H1 (cell line): Measurements from ENCODE around the gene NFASC. TPM values are rescaled to one million over a fixed set of nuclear protein-coding genes. Genes with fewer than 3 reads are reported as not detected.

Experiments
- CTCF ChIA-PET: fragments of 300-600 bp; sonication (Branson Sonifier 250); formaldehyde crosslinking; loops from one replicate; lab custom pipeline; 2021; ENCODE audit not compliant: partially characterized antibody; lab: Charles Lee
- POLR2A ChIA-PET: fragments of 300-600 bp; sonication (Branson Sonifier 250); formaldehyde crosslinking; loops from one replicate; lab custom pipeline; 2021; ENCODE audit warnings: inconsistent platforms; ENCODE audit not compliant: partially characterized antibody; lab: Charles Lee
- DNase-seq, 2 experiments: peaks; one replicate each; pipeline versions ENCODE4 v3.0.0 to v3.0.0-alpha.2; 2010 to 2022; ENCODE audit warnings: low spot score in 2 of 2, low read depth in 1 of 2, mixed read lengths in 1 of 2
- FAIRE-seq: peaks from 2 replicates; lab custom pipeline; 2011; peaks lifted over from hg19 to GRCh38; lab: Jason Lieb, UNC
- H2AFZ ChIP-seq: 2 replicates; pipeline ENCODE4 v1.8.1; 2012; ENCODE audit warnings: low read length, inconsistent platforms
- H2AK5ac ChIP-seq: 2 replicates; pipeline ENCODE4 v1.6.1; 2013; ENCODE audit warnings: low read depth, low read length
- H2BK120ac ChIP-seq: replicated peaks from 2 replicates; pipeline ENCODE3; 2013; ENCODE audit warnings: low read depth, low read length, inconsistent platforms
- H2BK12ac ChIP-seq: 2 replicates; pipeline ENCODE4 v1.6.1; 2013; ENCODE audit warnings: low read depth, low read length
- H2BK15ac ChIP-seq: 2 replicates; pipeline ENCODE4 v1.6.1; 2013; ENCODE audit warnings: low read length
- H2BK20ac ChIP-seq: 2 replicates; pipeline ENCODE4 v1.6.1; 2013; ENCODE audit warnings: low read length
- H2BK5ac ChIP-seq: 2 replicates; pipeline ENCODE4 v1.6.1; 2013; ENCODE audit warnings: low read depth, low read length
- H3K14ac ChIP-seq: 2 replicates; pipeline ENCODE4 v1.6.1; 2013; ENCODE audit warnings: inconsistent platforms; ENCODE audit not compliant: insufficient read length
- H3K18ac ChIP-seq: 2 replicates; pipeline ENCODE4 v1.6.1; 2013; ENCODE audit warnings: low read length; ENCODE audit errors: extremely low read depth
- H3K23ac ChIP-seq: 2 replicates; pipeline ENCODE4 v1.6.1; 2013; ENCODE audit warnings: inconsistent platforms; ENCODE audit not compliant: insufficient read length
- H3K23me2 ChIP-seq: 2 replicates; pipeline ENCODE4 v1.6.1; 2013; ENCODE audit warnings: low read depth, low read length
- H3K27ac ChIP-seq: 2 replicates; pipeline ENCODE4 v1.6.1; 2011; ENCODE audit warnings: low read depth, low read length, inconsistent platforms
- H3K27me3 ChIP-seq, 4 experiments: replicated peaks in 1 of 4; 1 replicate in 1 of 4; 2 replicates in 3 of 4; pipeline versions ENCODE4 v1.6.1 to v1.8.1; 2011 to 2013; ENCODE audit warnings: low read length in 3 of 4, mild to moderate bottlenecking in 3 of 4, inconsistent platforms in 2 of 4, mixed read lengths in 2 of 4, moderate library complexity in 1 of 4; ENCODE audit not compliant: control insufficient read depth in 3 of 4, insufficient read depth in 3 of 4; ENCODE audit errors: extremely low read depth in 1 of 4
- H3K36me3 ChIP-seq, 4 experiments: 2 replicates each; pipeline versions ENCODE4 v1.6.1 to v1.8.1; 2011 to 2013; ENCODE audit warnings: mild to moderate bottlenecking in 4 of 4, low read length in 3 of 4, moderate library complexity in 2 of 4, control low read depth in 1 of 4, inconsistent platforms in 1 of 4; ENCODE audit not compliant: insufficient read depth in 4 of 4, control insufficient read depth in 2 of 4
- H3K4ac ChIP-seq: replicated peaks from 2 replicates; pipeline ENCODE3; 2013; ENCODE audit warnings: low read length, low read depth, mixed read lengths, inconsistent platforms; ENCODE audit not compliant: insufficient read length
- H3K4me1 ChIP-seq, 4 experiments: replicated peaks in 1 of 4; 1 replicate in 1 of 4; 2 replicates in 3 of 4; pipeline versions ENCODE4 v1.6.1 to v1.8.1; 2011 to 2013; ENCODE audit warnings: low read length in 3 of 4, inconsistent platforms in 2 of 4, mixed read lengths in 1 of 4; ENCODE audit not compliant: insufficient read depth in 4 of 4, control insufficient read depth in 3 of 4
- H3K4me2 ChIP-seq, 2 experiments: 2 replicates each; pipeline versions ENCODE4 v1.6.1 to v1.8.1; 2011 to 2013; ENCODE audit warnings: low read depth in 2 of 2, low read length in 2 of 2, control low read depth in 1 of 2, inconsistent platforms in 1 of 2, mild to moderate bottlenecking in 1 of 2; ENCODE audit not compliant: insufficient read depth in 1 of 2
- H3K4me3 ChIP-seq, 4 experiments: fragments of 200-600, 300-600 bp in 1 of 4; sonication (generic), shearing (Covaris generic), sonication (Bioruptor Twin) in 1 of 4; 2 replicates each; pipeline versions ENCODE4 v1.5.1 to v1.8.1; 2011 to 2016; ENCODE audit warnings: low read length in 4 of 4, low read depth in 3 of 4, control low read depth in 2 of 4, inconsistent platforms in 2 of 4, mild to moderate bottlenecking in 2 of 4, mixed read lengths in 1 of 4, moderate library complexity in 1 of 4; ENCODE audit not compliant: insufficient read depth in 2 of 4; ENCODE audit errors: extremely low read depth in 1 of 4
- H3K56ac ChIP-seq: replicated peaks from 2 replicates; pipeline ENCODE3; 2013; ENCODE audit warnings: low read depth, mild to moderate bottlenecking, mixed read lengths, low read length, inconsistent platforms; ENCODE audit not compliant: insufficient read length
- H3K79me1 ChIP-seq: 2 replicates; pipeline ENCODE4 v1.6.1; 2013; ENCODE audit warnings: low read depth, low read length, control low read depth
- H3K79me2 ChIP-seq, 2 experiments: 2 replicates each; pipeline versions ENCODE4 v1.6.1 to v1.8.1; 2012 to 2013; ENCODE audit warnings: low read length in 2 of 2, mild to moderate bottlenecking in 2 of 2, inconsistent platforms in 1 of 2; ENCODE audit not compliant: insufficient read depth in 2 of 2, control insufficient read depth in 1 of 2
- H3K9ac ChIP-seq, 4 experiments: replicated peaks in 1 of 4; 1 replicate in 1 of 4; 2 replicates in 3 of 4; pipeline versions ENCODE4 v1.6.1 to v1.8.1; 2011 to 2013; ENCODE audit warnings: low read depth in 3 of 4, low read length in 3 of 4, control low read depth in 2 of 4, mild to moderate bottlenecking in 2 of 4, moderate library complexity in 2 of 4, inconsistent platforms in 1 of 4; ENCODE audit errors: extremely low read depth in 1 of 4
- H3K9me3 ChIP-seq, 2 experiments: 2 replicates each; pipeline versions ENCODE4 v1.6.1 to v1.8.1; 2012 to 2013; ENCODE audit warnings: mild to moderate bottlenecking in 2 of 2, moderate library complexity in 2 of 2, control low read depth in 1 of 2, inconsistent platforms in 1 of 2, low read depth in 1 of 2, low read length in 1 of 2, mixed read lengths in 1 of 2; ENCODE audit not compliant: insufficient read depth in 2 of 2
- H4K20me1 ChIP-seq, 2 experiments: replicated peaks in 1 of 2; 2 replicates each; pipeline versions ENCODE3 to v1.8.1; 2011 to 2013; ENCODE audit warnings: inconsistent platforms in 2 of 2, low read length in 2 of 2, mild to moderate bottlenecking in 1 of 2; ENCODE audit not compliant: insufficient read depth in 2 of 2, control insufficient read depth in 1 of 2
- H4K5ac ChIP-seq: 2 replicates; pipeline ENCODE4 v1.6.1; 2013; ENCODE audit warnings: low read length, low read depth, mixed read lengths, inconsistent platforms; ENCODE audit not compliant: insufficient read length
- H4K8ac ChIP-seq: 2 replicates; pipeline ENCODE4 v1.8.0; 2013; ENCODE audit warnings: mild to moderate bottlenecking, moderate library complexity, low read length, inconsistent platforms; ENCODE audit not compliant: insufficient read depth; ENCODE audit errors: extremely low read depth
- H4K91ac ChIP-seq: replicated peaks from 2 replicates; pipeline ENCODE3; 2013; ENCODE audit warnings: low read length, mixed read lengths, inconsistent platforms; ENCODE audit not compliant: insufficient read length
- BRCA1 ChIP-seq: IDR thresholded peaks from 2 replicates; pipeline ENCODE4 v1.6.1; 2012; ENCODE audit warnings: low read depth, low read length, improper control_type of control experiment
- CREB1 ChIP-seq: IDR thresholded peaks from 2 replicates; pipeline ENCODE4 v1.6.1; 2012; ENCODE audit warnings: inconsistent platforms
- KDM1A ChIP-seq: fragments of 200-600, 300-600 bp; sonication (generic); IDR thresholded peaks from 2 replicates; pipeline ENCODE4 v1.7.1; 2016; ENCODE audit warnings: mild to moderate bottlenecking, low read length, borderline replicate concordance
- PHF8 ChIP-seq: fragments of 200-600 bp; sonication (generic); conservative IDR thresholded peaks from 2 replicates; pipeline ENCODE4 v1.7.1; 2012; ENCODE audit warnings: low read depth, mild to moderate bottlenecking, inconsistent platforms, low read length, moderate library complexity
- SIRT6 ChIP-seq: IDR thresholded peaks from one replicate; pipeline ENCODE4 v1.7.1; 2012; ENCODE audit warnings: low read length, inconsistent platforms
- SRF ChIP-seq: IDR thresholded peaks from 2 replicates; pipeline ENCODE4 v1.6.1; 2011; ENCODE audit warnings: mild to moderate bottlenecking, low read depth, low read length, moderate library complexity
- SUZ12 ChIP-seq: fragments of 200-600 bp; sonication (generic); IDR thresholded peaks from 2 replicates; pipeline ENCODE4 v1.6.1; 2012; ENCODE audit warnings: mild to moderate bottlenecking, inconsistent platforms, low read length, moderate library complexity, mixed read lengths
- TEAD4 ChIP-seq: IDR thresholded peaks from 2 replicates; pipeline ENCODE4 v1.6.1; 2012; ENCODE audit warnings: low read depth, low read length, inconsistent platforms, mixed read lengths
- WGBS, 2 experiments: shearing (Covaris generic) in 1 of 2; methylation state at CpG; one replicate each; pipeline versions ENCODE4 v1.1.6 to v1.1.7; 2013 to 2015; ENCODE audit warnings: low lambda C conversion rate in 2 of 2, mixed read lengths in 2 of 2, inconsistent platforms in 1 of 2, low coverage in 1 of 2, missing lambda C conversion rate in 1 of 2; ENCODE audit not compliant: insufficient replicate concordance in 2 of 2, insufficient coverage in 1 of 2, insufficient read length in 1 of 2; ENCODE audit errors: extremely low coverage in 1 of 2, missing lambda C conversion rate in 1 of 2; 5-methylcytosine and 5-hydroxymethylcytosine counted together
- polyA plus RNA-seq, 7 experiments: library from polyadenylated mRNA; depleted of rRNA in 3 of 7; stranded (reverse) in 5 of 7; unstranded in 2 of 7; fragments of >200 nt in 5 of 7; fragments of 200-250 nt in 2 of 7; gene quantifications; 1 replicate in 5 of 7; 2 replicates in 1 of 7; 4 replicates in 1 of 7; pipeline versions ENCODE4 v1.2.1 to v1.2.3, GENCODE V29; 2011 to 2013; ENCODE audit warnings: missing spikeins in 2 of 7, mixed read lengths in 2 of 7
- total RNA-seq: library from RNA; stranded (reverse); fragmentation: NEBNext Ultra II Directional; extraction: Animal tissue kit (Norgen Biotek cat#: 25700); gene quantifications from 2 replicates; pipeline ENCODE4 v1.2.1, GENCODE V29; 2021
- TF ChIP-seq, protein P1 (sequence below): IDR thresholded peaks from 2 replicates; pipeline ENCODE4 v1.6.1; 2012; ENCODE audit warnings: low read length, inconsistent platforms

The NFASC gene
- total and polyA plus RNA-seq, 2 of the 8 experiments (the other 6 are each of a cell fraction or from before 2014, with no cell fraction given), result 5.0 to 15.2 TPM

DNA sequence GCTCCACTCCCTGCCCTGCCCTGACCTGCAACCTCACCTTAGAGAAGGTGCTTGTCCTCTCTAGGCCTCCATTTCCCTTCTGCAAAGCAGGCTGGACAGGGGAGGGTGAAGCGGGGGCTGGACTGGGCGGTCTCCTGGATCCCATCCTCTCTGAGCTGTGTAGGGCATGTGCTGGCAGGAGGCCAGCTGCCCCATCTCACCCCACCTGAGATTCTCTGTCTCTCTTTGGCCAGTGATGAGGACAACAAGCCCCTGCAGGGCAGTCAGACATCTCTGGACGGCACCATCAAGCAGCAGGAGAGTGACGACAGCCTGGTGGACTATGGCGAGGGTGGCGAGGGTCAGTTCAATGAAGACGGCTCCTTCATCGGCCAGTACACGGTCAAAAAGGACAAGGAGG, 145.4 kb downstream of the NFASC start:
- whole genome bisulfite sequencing, 2 experiments, result 90% methylated on average over 9 of the region's 9 CpGs; no CpG with 5 or more reads in 1 of the 2 experiments
- Histone ChIP-seq H3K9ac (no peak overlapping the region), H2AK5ac (no peak overlapping the region)

More for the DNA sequence above, 145.4 kb downstream of the NFASC start:
- ChIA-PET POLR2A (no interaction called here), CTCF (interaction anchor here (0.8 to 33.2 kb wide), 6 partner anchors 12 to 45 kb away, joined by 3 to 531 read pairs (median 24); no protein-coding TSS in a partner anchor)
- no peak overlapping the region for H2BK5ac ChIP-seq
- no peaks in the 10 kb centered on the region for H3K79me2 ChIP-seq
- H4K20me1 ChIP-seq, result no peaks in the 10 kb centered on the region
- TF ChIP-seq CREB1 (no peak), SUZ12 (no peak), PHF8 (no peak), TEAD4 (no peak), SRF (no peak), SIRT6 (no peak), KDM1A (no peak), BRCA1 (no peak)
- TF ChIP-seq, protein P1, sequence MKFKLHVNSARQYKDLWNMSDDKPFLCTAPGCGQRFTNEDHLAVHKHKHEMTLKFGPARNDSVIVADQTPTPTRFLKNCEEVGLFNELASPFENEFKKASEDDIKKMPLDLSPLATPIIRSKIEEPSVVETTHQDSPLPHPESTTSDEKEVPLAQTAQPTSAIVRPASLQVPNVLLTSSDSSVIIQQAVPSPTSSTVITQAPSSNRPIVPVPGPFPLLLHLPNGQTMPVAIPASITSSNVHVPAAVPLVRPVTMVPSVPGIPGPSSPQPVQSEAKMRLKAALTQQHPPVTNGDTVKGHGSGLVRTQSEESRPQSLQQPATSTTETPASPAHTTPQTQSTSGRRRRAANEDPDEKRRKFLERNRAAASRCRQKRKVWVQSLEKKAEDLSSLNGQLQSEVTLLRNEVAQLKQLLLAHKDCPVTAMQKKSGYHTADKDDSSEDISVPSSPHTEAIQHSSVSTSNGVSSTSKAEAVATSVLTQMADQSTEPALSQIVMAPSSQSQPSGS, result no peak
- H3K23ac ChIP-seq, result no peak overlapping the region
- H3K79me1 ChIP-seq, result 0 out of 2 replicates have a peak, but pooled peaks cover 2% of the 10 kb centered on the region
- no peaks in the 10 kb centered on the region for H3K23me2 ChIP-seq
- H3K4me3 ChIP-seq, result no peak overlapping the region
- H3K18ac ChIP-seq, result no peak overlapping the region
- H3K4ac ChIP-seq, result no peak overlapping the region
- H2BK20ac ChIP-seq, result no peak overlapping the region
- H3K56ac ChIP-seq, result no peak overlapping the region
- H3K14ac ChIP-seq, result no peak overlapping the region
- H3K4me1 ChIP-seq, result peaks cover 0 to 21% (median 7%) of the 10 kb centered on the region in 4 experiments; a peak in 5 of 7 replicates
- H3K4me2 ChIP-seq, result no peak overlapping the region
- no peak overlapping the region for H4K91ac ChIP-seq
- H2AFZ ChIP-seq, result no peak overlapping the region
- H3K9me3 ChIP-seq, result no peaks in the 10 kb centered on the region
- no peak overlapping the region for H4K8ac ChIP-seq
- no peaks in the 10 kb centered on the region for H3K36me3 ChIP-seq
- no peaks in the 10 kb centered on the region; a peak in 1 of 7 replicates for H3K27me3 ChIP-seq
- no peak overlapping the region for H2BK120ac ChIP-seq
- H4K5ac ChIP-seq, result no peak overlapping the region
- peak overlapping the region; percentile 12; the same call in 1 of the 2 replicates for H2BK12ac ChIP-seq
- H2BK15ac ChIP-seq, result no peak overlapping the region
- DNase-seq (no peak), FAIRE-seq (no peak)
- no peak overlapping the region for H3K27ac ChIP-seq
